Stimulated activated naive CD8-positive, alpha-beta T cell treated with anti-CD3 and anti-CD28 coated beads, Interleukin-15, Interleukin-2, amounts not matched to agents 100 U/mL and 50 U/mL, for 24 hours (primary cell): ENCODE results near the gene OR12D3.
"Not testable (repeated sequence)": the region's sequence is repeated elsewhere in the genome, so short reads cannot be mapped to it uniquely, and the experiment has no call there.

ENCODE experiments used
- ATAC-seq: fragments of 150-1000 bp; cut with Tn5 transposase; one replicate; pipeline ENCODE4 v1.10.0; 2021
- DNase-seq: peaks from one replicate; pipeline ENCODE4 v3.0.0; 2021

OR12D3 gene, protein sequence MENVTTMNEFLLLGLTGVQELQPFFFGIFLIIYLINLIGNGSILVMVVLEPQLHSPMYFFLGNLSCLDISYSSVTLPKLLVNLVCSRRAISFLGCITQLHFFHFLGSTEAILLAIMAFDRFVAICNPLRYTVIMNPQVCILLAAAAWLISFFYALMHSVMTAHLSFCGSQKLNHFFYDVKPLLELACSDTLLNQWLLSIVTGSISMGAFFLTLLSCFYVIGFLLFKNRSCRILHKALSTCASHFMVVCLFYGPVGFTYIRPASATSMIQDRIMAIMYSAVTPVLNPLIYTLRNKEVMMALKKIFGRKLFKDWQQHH

GRCh38 chr6:29375191-29375590 is at the start of gene OR12D3:
Gene OR12D3, minus strand, starts transcription at chr6:29375291. Its CDS starts 4 bp downstream, at chr6:29375287.
- DNase-seq, result no peak
- no peak for ATAC-seq

DNA sequence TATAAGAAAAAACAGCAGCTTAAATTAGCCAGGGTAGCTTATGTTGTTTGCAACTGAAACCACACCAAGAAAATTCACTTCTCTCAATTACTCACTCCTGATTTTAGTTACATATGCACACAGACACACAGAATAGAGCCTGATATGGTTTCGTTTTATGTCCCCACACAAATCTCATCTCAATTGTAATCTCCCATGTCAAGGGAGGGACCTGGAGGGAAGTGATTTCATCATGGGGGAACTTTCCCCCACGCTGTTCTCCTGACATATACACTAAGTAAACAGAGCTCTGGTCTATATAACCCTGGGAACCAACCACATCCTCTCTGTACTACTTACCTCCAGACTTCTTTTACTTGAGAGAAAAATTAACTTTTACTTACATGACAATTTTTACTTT is 49.5 kb upstream of the OR12D3 start:
- ATAC-seq, result peak; percentile 32
- no peak for DNase-seq

- ATAC-seq, result no peak
Observed at GRCh38 chr6:29424168-29424567, 49.1 kb upstream of the OR12D3 start.

GRCh38 chr6:29419516-29419915 is 44.4 kb upstream of the OR12D3 start:
- ATAC-seq (no peak), DNase-seq (no peak)

More at GRCh38 chr6:29424168-29424567, 49.1 kb upstream of the OR12D3 start:
- DNase-seq, result no peak

DNA sequence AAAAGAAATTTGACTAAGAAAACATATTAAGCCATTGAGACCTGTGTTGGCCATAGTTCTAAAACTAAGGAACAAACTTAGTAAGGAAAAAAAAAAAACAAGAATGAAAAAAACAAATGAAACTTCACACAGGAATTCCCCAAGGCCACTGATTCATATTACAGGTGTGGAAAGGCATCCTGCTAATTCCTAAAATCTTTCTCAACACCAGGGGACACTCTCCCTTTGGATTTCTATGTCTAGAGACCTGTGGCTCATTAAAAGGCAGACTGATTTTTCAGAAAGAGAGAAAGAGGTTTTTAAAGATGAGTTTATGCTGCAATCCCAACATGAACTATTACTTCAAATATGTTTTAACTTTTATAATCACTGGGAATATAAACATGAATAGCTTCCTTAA is 39.5 kb upstream of the OR12D3 start, which contains the start of gene OR12D1:
TSS of gene OR12D1 (plus strand) at position 341 of the 400 bp plus-strand sequence.
- DNase-seq (no peak), ATAC-seq (no peak)

- no peak for DNase-seq
- no peak for ATAC-seq
Observed at GRCh38 chr6:29403801-29404200, 28.7 kb upstream of the OR12D3 start.

DNA sequence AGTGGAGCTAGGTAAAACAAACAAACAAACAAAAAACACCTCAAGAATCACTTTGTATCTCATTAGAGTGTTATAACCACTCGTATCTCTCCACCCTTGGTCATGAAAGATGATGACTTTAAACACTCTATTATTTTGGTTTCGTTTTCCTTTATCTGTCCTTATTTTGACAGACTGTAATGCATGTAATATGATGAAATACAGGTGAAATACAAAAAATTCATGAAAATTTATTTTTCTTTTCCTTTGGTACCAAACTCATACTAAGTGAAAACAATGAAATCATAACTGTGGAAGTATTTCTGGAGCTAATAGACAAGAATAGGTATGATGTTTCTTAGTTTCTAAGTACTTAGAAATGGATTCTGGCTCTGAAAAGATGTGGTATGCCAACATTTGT is 24.4 kb upstream of the OR12D3 start:
- ATAC-seq (no peak), DNase-seq (no peak)

DNA sequence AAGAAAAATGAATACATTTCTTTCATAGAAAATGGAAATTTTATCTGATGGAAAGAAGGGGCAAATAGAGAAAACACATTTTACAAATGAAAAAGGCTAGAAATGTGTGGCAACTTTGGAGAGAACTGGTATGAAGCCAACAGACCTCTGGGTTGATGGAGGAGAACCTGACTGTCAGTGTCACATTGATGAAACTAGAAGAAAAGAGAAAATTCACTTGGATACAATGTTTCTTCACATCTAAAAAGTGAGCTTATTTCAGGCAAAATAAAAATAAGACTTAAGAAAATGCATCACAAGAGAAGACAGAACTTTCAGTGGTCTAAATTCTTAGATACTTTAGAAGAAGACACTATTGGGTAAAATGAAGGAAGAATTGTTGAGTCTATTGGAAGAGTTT is 20.2 kb upstream of the OR12D3 start, which contains the start of gene OR12D2:
TSS of gene OR12D2 (plus strand) at position 301 of the 400 bp plus-strand sequence. CDS start 1,069 bp downstream, outside the sequence.
- ATAC-seq (no peak), DNase-seq (no peak)

- ATAC-seq, result no peak
- no peak for DNase-seq
Observed at GRCh38 chr6:29388533-29388932, 13.4 kb upstream of the OR12D3 start.

DNA sequence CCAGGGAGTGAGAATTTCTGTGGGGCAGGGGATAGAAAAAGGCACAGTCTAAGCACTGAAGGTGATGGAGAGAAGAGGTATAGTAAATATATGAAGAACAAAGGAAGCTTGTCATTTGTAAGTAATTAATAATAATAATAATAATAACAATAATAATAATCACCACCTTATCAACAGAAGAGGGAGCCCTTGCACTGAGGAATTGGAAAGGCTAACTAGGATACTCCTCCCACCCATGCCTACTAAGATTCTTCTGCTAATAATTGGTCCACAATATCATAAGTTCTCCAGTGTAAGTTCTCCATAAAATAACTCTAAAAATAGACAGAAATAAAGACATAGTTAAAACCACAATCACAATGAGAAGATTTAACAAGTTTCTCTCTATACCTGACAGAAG is 912 bp upstream of the OR12D3 start:
- no peak for DNase-seq
- ATAC-seq, result no peak

- DNase-seq (no peak), ATAC-seq (no peak)
Observed at GRCh38 chr6:29368765-29369164, 6.3 kb downstream of the OR12D3 start, which contains the start of gene OR5V1. Gene OR5V1, minus strand, starts transcription at chr6:29368865. Its CDS starts 12,670 bp downstream, at chr6:29356195.

- DNase-seq (no peak), ATAC-seq (no peak)
Observed at GRCh38 chr6:29355603-29356002, 19.5 kb downstream of the OR12D3 start.

DNA sequence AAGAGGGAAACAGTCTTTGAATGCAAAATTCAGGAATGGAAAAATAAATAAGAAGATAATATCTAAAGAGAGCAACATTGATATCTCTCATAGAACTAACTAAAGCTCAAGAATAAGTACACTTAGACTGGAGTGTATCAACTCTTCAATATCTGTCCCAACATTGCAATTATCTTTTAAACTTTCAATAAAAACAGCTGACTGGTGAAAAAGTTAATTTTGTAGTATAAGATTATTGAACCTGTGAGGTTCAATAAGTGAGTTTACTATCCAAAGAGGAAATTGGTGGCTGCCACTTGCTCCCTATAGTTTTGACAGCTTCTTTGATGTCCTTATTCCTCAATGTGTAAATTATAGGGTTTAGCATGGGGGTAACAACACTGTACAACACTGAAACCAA is 20.1 kb downstream of the OR12D3 start:
- ATAC-seq (no peak), DNase-seq (no peak)

GRCh38 chr6:29349348-29349747 is 25.7 kb downstream of the OR12D3 start:
- not testable (repeated sequence) for ATAC-seq, DNase-seq

GRCh38 chr6:29345380-29345779 is 29.7 kb downstream of the OR12D3 start:
- ATAC-seq, result no peak
- no peak for DNase-seq

GRCh38 chr6:29336269-29336668 is 38.8 kb downstream of the OR12D3 start:
- ATAC-seq (no peak), DNase-seq (no peak)

GRCh38 chr6:29332676-29333075 is 42.4 kb downstream of the OR12D3 start:
- ATAC-seq, result peak; percentile 46
- DNase-seq, result no peak

- DNase-seq (no peak), ATAC-seq (no peak)
Observed at GRCh38 chr6:29325777-29326176, 49.3 kb downstream of the OR12D3 start.
